ENCODE measurements around the gene KLHDC4. TPM values are rescaled to one million over a fixed set of nuclear protein-coding genes. Genes with fewer than 3 reads are reported as not detected.

Gene KLHDC4
- total RNA-seq, 3 donors from 2014 or later (not counting 1 experiment from before 2014, with no cell fraction given), result 210 to 311 (median 210) TPM

DNA sequence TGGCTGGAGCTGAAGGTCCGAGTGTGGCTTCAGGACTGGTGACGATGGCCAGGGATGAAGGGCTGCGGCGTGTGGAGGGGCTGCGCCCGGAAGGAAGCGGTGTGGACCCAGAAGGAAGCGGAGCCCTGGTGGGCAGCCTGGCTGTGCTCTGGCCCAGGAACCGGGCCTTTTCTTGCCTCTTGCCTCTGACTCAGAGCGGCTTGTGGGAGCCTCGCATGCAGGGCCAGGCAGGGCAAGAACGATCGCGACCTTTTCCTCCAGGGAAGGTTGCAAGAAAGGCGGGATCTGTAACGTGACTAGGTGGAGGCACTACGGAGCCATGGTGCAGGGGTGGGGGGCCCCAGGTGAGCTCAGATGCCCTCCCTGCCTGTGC, 85.5 kb downstream of the KLHDC4 start:
- Histone ChIP-seq H3K4me1 (ENCODE audit: control insufficient read depth, insufficient read depth, low read length) (peaks cover 6% of the 10 kb centered on the region), H3K4me3 (ENCODE audit: low read length) (no peak overlapping the region), H3K36me3 (ENCODE audit: control insufficient read depth, insufficient read depth, low read length) (no peaks in the 10 kb centered on the region), H3K27ac (ENCODE audit: low read length) (no peak overlapping the region), H3K9me3 (ENCODE audit: control insufficient read depth, insufficient read depth, low read length) (no peaks in the 10 kb centered on the region), H3K27me3 (ENCODE audit: control insufficient read depth, insufficient read depth, low read length) (no peaks in the 10 kb centered on the region)
- no peak for ATAC-seq
- intact Hi-C loops (cut with micrococcal nuclease), result no loop called here
- Mint-ChIP-seq H3K27me3 (ENCODE audit: low read depth in 2 of 2) (peaks cover 0 to 3% of the 10 kb centered on the region in 2 donors), H3K4me1 (peaks cover 5 to 12% of the 10 kb centered on the region in 2 donors), H3K9me3 (no peaks in the 10 kb centered on the region), H3K36me3 (no peaks in the 10 kb centered on the region), H3K27ac (no peak overlapping the region), H3K4me3 (no peak overlapping the region)
- no peak for DNase-seq
- WGBS (ENCODE audit: insufficient coverage), result 90% methylated on average over 17 of the region's 17 CpGs
- no peak for TF ChIP-seq CTCF (IDR thresholded peaks at IDR 0.05)

GRCh38 chr16:87679593-87680271, 86.1 kb downstream of the KLHDC4 start:
- H3K27ac ChIP-seq (ENCODE audit: low read length), result no peak overlapping the region
- H3K36me3 ChIP-seq (ENCODE audit: control insufficient read depth, insufficient read depth, low read length), result no peaks in the 10 kb centered on the region
- Mint-ChIP-seq H3K27ac (no peak overlapping the region), H3K36me3 (no peaks in the 10 kb centered on the region), H3K27me3 (ENCODE audit: low read depth in 2 of 2) (peaks cover 0 to 3% of the 10 kb centered on the region in 2 donors), H3K4me3 (no peak overlapping the region), H3K4me1 (peaks cover 5 to 12% of the 10 kb centered on the region in 2 donors), H3K9me3 (no peaks in the 10 kb centered on the region)
- ATAC-seq, result no peak
- TF ChIP-seq CTCF (IDR thresholded peaks at IDR 0.05), result no peak
- H3K27me3 ChIP-seq (ENCODE audit: control insufficient read depth, insufficient read depth, low read length), result no peaks in the 10 kb centered on the region
- peaks cover 6% of the 10 kb centered on the region for H3K4me1 ChIP-seq (ENCODE audit: control insufficient read depth, insufficient read depth, low read length)
- WGBS (ENCODE audit: insufficient coverage), result 90% methylated on average over 18 of the region's 18 CpGs
- intact Hi-C loops (cut with micrococcal nuclease), result no loop called here
- no peak overlapping the region for H3K4me3 ChIP-seq (ENCODE audit: low read length)
- DNase-seq, result no peak
- H3K9me3 ChIP-seq (ENCODE audit: control insufficient read depth, insufficient read depth, low read length), result no peaks in the 10 kb centered on the region

- Mint-ChIP-seq H3K4me1 (peaks cover 5 to 16% of the 10 kb centered on the region in 2 donors), H3K27ac (no peak overlapping the region), H3K9me3 (no peaks in the 10 kb centered on the region), H3K36me3 (no peaks in the 10 kb centered on the region), H3K4me3 (no peak overlapping the region), H3K27me3 (ENCODE audit: low read depth in 2 of 2) (peaks cover 0 to 3% of the 10 kb centered on the region in 2 donors)
- 76% methylated on average over 14 of the region's 14 CpGs for WGBS (ENCODE audit: insufficient coverage)
- H3K4me1 ChIP-seq (ENCODE audit: control insufficient read depth, insufficient read depth, low read length), result peaks cover 6% of the 10 kb centered on the region
- no peak overlapping the region for H3K4me3 ChIP-seq (ENCODE audit: low read length)
- no peaks in the 10 kb centered on the region for H3K27me3 ChIP-seq (ENCODE audit: control insufficient read depth, insufficient read depth, low read length)
- no peak for TF ChIP-seq CTCF (IDR thresholded peaks at IDR 0.05)
- no peak for DNase-seq
- intact Hi-C loops (cut with micrococcal nuclease), result no loop called here
- no peaks in the 10 kb centered on the region for H3K9me3 ChIP-seq (ENCODE audit: control insufficient read depth, insufficient read depth, low read length)
- no peak for ATAC-seq
- no peaks in the 10 kb centered on the region for H3K36me3 ChIP-seq (ENCODE audit: control insufficient read depth, insufficient read depth, low read length)
- H3K27ac ChIP-seq (ENCODE audit: low read length), result no peak overlapping the region
Measured at GRCh38 chr16:87678618-87679017, 87.2 kb downstream of the KLHDC4 start.

DNA sequence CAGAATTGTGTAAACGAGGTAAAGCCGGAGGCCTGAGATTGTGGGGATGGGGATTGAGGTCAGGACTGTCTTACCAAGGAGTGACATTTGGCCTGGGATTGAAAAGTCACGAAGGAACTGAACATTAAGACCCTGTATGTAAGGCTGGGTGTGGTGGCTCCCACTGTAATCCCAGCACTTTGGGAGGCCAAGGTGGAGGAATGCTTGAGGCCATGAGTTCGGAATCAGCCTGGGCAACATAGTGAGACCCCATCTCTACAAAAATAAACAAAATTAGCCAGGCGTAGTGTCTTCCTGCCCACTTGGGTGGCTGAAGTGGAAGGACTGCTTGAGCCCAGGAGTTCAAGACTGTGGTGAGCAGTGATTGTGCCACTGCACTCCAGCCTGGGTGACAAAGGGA, 88.0 kb downstream of the KLHDC4 start:
- H3K27ac ChIP-seq (ENCODE audit: low read length), result no peak overlapping the region
- H3K27ac Mint-ChIP-seq, result no peak overlapping the region
- DNase-seq (no peak), ATAC-seq (no peak)
- no peak overlapping the region for H3K4me3 Mint-ChIP-seq
- intact Hi-C loops (cut with micrococcal nuclease), result no loop called here
- H3K36me3 Mint-ChIP-seq, result no peaks in the 10 kb centered on the region
- TF ChIP-seq CTCF (IDR thresholded peaks at IDR 0.05), result no peak
- peaks cover 0 to 3% of the 10 kb centered on the region in 2 donors for H3K27me3 Mint-ChIP-seq (ENCODE audit: low read depth in 2 of 2)
- H3K4me1 Mint-ChIP-seq, result peaks cover 5 to 16% of the 10 kb centered on the region in 2 donors
- 94% methylated on average over 5 of the region's 5 CpGs for WGBS (ENCODE audit: insufficient coverage)
- no peaks in the 10 kb centered on the region for H3K9me3 Mint-ChIP-seq
- no peaks in the 10 kb centered on the region for H3K27me3 ChIP-seq (ENCODE audit: control insufficient read depth, insufficient read depth, low read length)
- no peak overlapping the region for H3K4me3 ChIP-seq (ENCODE audit: low read length)
- peaks cover 6% of the 10 kb centered on the region for H3K4me1 ChIP-seq (ENCODE audit: control insufficient read depth, insufficient read depth, low read length)
- H3K9me3 ChIP-seq (ENCODE audit: control insufficient read depth, insufficient read depth, low read length), result no peaks in the 10 kb centered on the region
- H3K36me3 ChIP-seq (ENCODE audit: control insufficient read depth, insufficient read depth, low read length), result no peaks in the 10 kb centered on the region

Data from natural killer cell (primary cell).